ENCODE measurements around the gene TBC1D22A.

Gene TBC1D22A

GRCh38 chr22:46883092-46883910, 120.9 kb downstream of the TBC1D22A start:
- Histone ChIP-seq H4K8ac (ENCODE audit: low read depth, low read length) (no peak overlapping the region), H3K9ac (ENCODE audit: low read length) (no peak overlapping the region), H2BK15ac (replicated peaks; ENCODE audit: low read depth) (no peak overlapping the region), H3K56ac (ENCODE audit: low read length) (no peak overlapping the region), H3K4ac (ENCODE audit: low read depth, low read length) (no peak overlapping the region), H3K4me2 (ENCODE audit: low read length) (no peak overlapping the region), H2AK5ac (ENCODE audit: low read length) (no peak overlapping the region), H2BK5ac (ENCODE audit: low read length) (no peak overlapping the region), H3K27ac (ENCODE audit: low read depth, low read length) (no peak overlapping the region), H3K4me3 (ENCODE audit: low read length) (no peak overlapping the region), H4K5ac (ENCODE audit: low read length) (no peak overlapping the region), H3K18ac (ENCODE audit: low read length) (no peak overlapping the region), H3K23ac (ENCODE audit: low read length) (no peak overlapping the region), H2BK120ac (ENCODE audit: low read depth, low read length) (no peak overlapping the region), H3K79me2 (ENCODE audit: control insufficient read depth, insufficient read depth, low read length) (no peaks in the 10 kb centered on the region), H3K27me3 (ENCODE audit: insufficient read depth, low read length, poor library complexity) (no peaks in the 10 kb centered on the region), H3K4me1 (ENCODE audit: control insufficient read depth, low read depth, low read length) (no peaks in the 10 kb centered on the region), H3K36me3 (ENCODE audit: control insufficient read depth, insufficient read depth, low read length) (no peaks in the 10 kb centered on the region), H3K79me1 (ENCODE audit: low read length) (peaks cover 1% of the 10 kb centered on the region)
- DNase-seq = no peak
- WGBS (ENCODE audit: extremely low coverage, insufficient coverage, low lambda C conversion rate) = no CpG with 5 or more reads among the region's 12 CpGs

GRCh38 chr22:46884365-46884764, 121.9 kb downstream of the TBC1D22A start:
- H3K4me3 ChIP-seq (ENCODE audit: low read length) = no peak overlapping the region
- H3K4me1 ChIP-seq (ENCODE audit: control insufficient read depth, low read depth, low read length) = no peaks in the 10 kb centered on the region
- H3K27me3 ChIP-seq (ENCODE audit: insufficient read depth, low read length, poor library complexity) = no peaks in the 10 kb centered on the region
- no CpG with 5 or more reads among the region's 8 CpGs for WGBS (ENCODE audit: extremely low coverage, insufficient coverage, low lambda C conversion rate)
- no peak overlapping the region for H4K5ac ChIP-seq (ENCODE audit: low read length)
- H3K18ac ChIP-seq (ENCODE audit: low read length) = no peak overlapping the region
- no peak overlapping the region for H2BK5ac ChIP-seq (ENCODE audit: low read length)
- no peak overlapping the region for H2AK5ac ChIP-seq (ENCODE audit: low read length)
- no peak overlapping the region for H4K8ac ChIP-seq (ENCODE audit: low read depth, low read length)
- H3K27ac ChIP-seq (ENCODE audit: low read depth, low read length) = no peak overlapping the region
- no peak overlapping the region for H3K4ac ChIP-seq (ENCODE audit: low read depth, low read length)
- H2BK15ac ChIP-seq (replicated peaks; ENCODE audit: low read depth) = no peak overlapping the region
- peaks cover 1% of the 10 kb centered on the region for H3K79me1 ChIP-seq (ENCODE audit: low read length)
- no peak overlapping the region for H3K56ac ChIP-seq (ENCODE audit: low read length)
- H3K23ac ChIP-seq (ENCODE audit: low read length) = no peak overlapping the region
- H3K4me2 ChIP-seq (ENCODE audit: low read length) = no peak overlapping the region
- no peak overlapping the region for H2BK120ac ChIP-seq (ENCODE audit: low read depth, low read length)
- H3K9ac ChIP-seq (ENCODE audit: low read length) = no peak overlapping the region
- no peaks in the 10 kb centered on the region for H3K36me3 ChIP-seq (ENCODE audit: control insufficient read depth, insufficient read depth, low read length)
- no peaks in the 10 kb centered on the region for H3K79me2 ChIP-seq (ENCODE audit: control insufficient read depth, insufficient read depth, low read length)
- no peak for DNase-seq

DNA sequence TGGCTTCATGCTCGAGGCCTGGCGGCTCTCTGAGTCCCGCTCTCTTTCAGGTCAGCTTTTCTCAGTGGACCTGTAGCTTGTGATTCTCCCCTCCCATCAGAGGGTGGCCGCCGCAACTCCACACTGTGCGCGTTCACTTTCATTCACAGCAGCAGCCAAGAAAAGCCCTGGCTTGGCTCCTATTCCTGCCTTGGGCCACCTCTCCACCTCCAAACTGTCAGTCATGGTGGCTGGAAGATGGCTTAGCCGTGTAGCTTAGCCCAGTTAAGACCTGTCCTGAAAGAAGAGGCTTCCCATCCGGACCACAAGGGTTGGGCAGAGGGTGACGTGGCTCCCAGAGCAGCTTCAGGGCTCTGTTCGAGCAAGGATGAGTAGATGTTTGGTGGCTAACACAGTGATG, 125.5 kb downstream of the TBC1D22A start:
- Histone ChIP-seq H2BK120ac (ENCODE audit: low read depth, low read length) (no peak overlapping the region), H3K27ac (ENCODE audit: low read depth, low read length) (no peak overlapping the region), H3K23ac (ENCODE audit: low read length) (no peak overlapping the region), H3K4ac (ENCODE audit: low read depth, low read length) (no peak overlapping the region), H2AK5ac (ENCODE audit: low read length) (no peak overlapping the region), H4K8ac (ENCODE audit: low read depth, low read length) (no peak overlapping the region), H3K27me3 (ENCODE audit: insufficient read depth, low read length, poor library complexity) (no peaks in the 10 kb centered on the region), H2BK5ac (ENCODE audit: low read length) (no peak overlapping the region), H3K4me3 (ENCODE audit: low read length) (no peak overlapping the region), H3K4me1 (ENCODE audit: control insufficient read depth, low read depth, low read length) (no peaks in the 10 kb centered on the region), H3K18ac (ENCODE audit: low read length) (no peak overlapping the region), H3K9ac (ENCODE audit: low read length) (no peak overlapping the region), H4K5ac (ENCODE audit: low read length) (no peak overlapping the region), H3K56ac (ENCODE audit: low read length) (no peak overlapping the region), H3K36me3 (ENCODE audit: control insufficient read depth, insufficient read depth, low read length) (no peaks in the 10 kb centered on the region), H2BK15ac (replicated peaks; ENCODE audit: low read depth) (no peak overlapping the region), H3K79me1 (ENCODE audit: low read length) (peaks cover 1% of the 10 kb centered on the region), H3K4me2 (ENCODE audit: low read length) (no peak overlapping the region), H3K79me2 (ENCODE audit: control insufficient read depth, insufficient read depth, low read length) (no peaks in the 10 kb centered on the region)
- WGBS (ENCODE audit: extremely low coverage, insufficient coverage, low lambda C conversion rate) = no CpG with 5 or more reads among the region's 11 CpGs
- no peak for DNase-seq

- H3K9ac ChIP-seq (ENCODE audit: low read length) = no peak overlapping the region
- H2BK5ac ChIP-seq (ENCODE audit: low read length) = no peak overlapping the region
- H3K4ac ChIP-seq (ENCODE audit: low read depth, low read length) = no peak overlapping the region
- DNase-seq = no peak
- H3K4me1 ChIP-seq (ENCODE audit: control insufficient read depth, low read depth, low read length) = no peaks in the 10 kb centered on the region
- H3K23ac ChIP-seq (ENCODE audit: low read length) = no peak overlapping the region
- H3K56ac ChIP-seq (ENCODE audit: low read length) = no peak overlapping the region
- H2BK15ac ChIP-seq (replicated peaks; ENCODE audit: low read depth) = no peak overlapping the region
- H4K8ac ChIP-seq (ENCODE audit: low read depth, low read length) = no peak overlapping the region
- no peak overlapping the region for H3K18ac ChIP-seq (ENCODE audit: low read length)
- no peaks in the 10 kb centered on the region for H3K79me2 ChIP-seq (ENCODE audit: control insufficient read depth, insufficient read depth, low read length)
- no peak overlapping the region for H4K5ac ChIP-seq (ENCODE audit: low read length)
- no peaks in the 10 kb centered on the region for H3K79me1 ChIP-seq (ENCODE audit: low read length)
- no peak overlapping the region for H2BK120ac ChIP-seq (ENCODE audit: low read depth, low read length)
- H3K4me2 ChIP-seq (ENCODE audit: low read length) = no peak overlapping the region
- no peaks in the 10 kb centered on the region for H3K36me3 ChIP-seq (ENCODE audit: control insufficient read depth, insufficient read depth, low read length)
- H3K27me3 ChIP-seq (ENCODE audit: insufficient read depth, low read length, poor library complexity) = no peaks in the 10 kb centered on the region
- no peak overlapping the region for H3K4me3 ChIP-seq (ENCODE audit: low read length)
- H3K27ac ChIP-seq (ENCODE audit: low read depth, low read length) = no peak overlapping the region
- H2AK5ac ChIP-seq (ENCODE audit: low read length) = no peak overlapping the region
- no CpG with 5 or more reads among the region's 10 CpGs for whole genome bisulfite sequencing (ENCODE audit: extremely low coverage, insufficient coverage, low lambda C conversion rate)
Measured at GRCh38 chr22:46890819-46891218, 128.4 kb downstream of the TBC1D22A start.

DNA sequence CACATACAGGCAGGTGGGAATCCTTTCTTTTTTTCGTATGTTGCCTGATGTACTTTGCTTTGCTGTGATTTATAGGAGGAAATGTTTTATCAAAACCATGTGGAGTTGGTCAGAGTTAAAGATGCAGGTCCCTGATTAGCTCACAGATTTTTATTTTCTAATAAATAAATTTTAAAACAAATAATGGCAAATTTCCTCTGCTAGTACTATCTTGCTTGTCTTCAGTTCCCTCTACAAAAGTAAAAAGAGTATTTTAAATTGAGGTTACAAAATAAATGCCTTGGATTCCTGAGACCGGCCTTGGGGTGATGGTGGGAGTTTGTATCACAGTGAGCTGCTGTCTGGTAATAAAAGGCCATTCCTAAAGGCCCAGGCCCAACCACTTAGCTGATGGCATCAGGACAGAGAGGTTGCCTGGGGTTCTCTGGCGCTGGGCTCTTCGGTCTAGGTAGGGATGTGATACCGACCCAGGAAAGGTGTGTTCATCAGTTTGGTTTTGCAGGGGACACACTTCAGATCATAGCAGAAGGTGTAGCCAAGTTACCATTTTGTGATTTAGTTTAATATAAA, 129.0 kb downstream of the TBC1D22A start:
- H3K9ac ChIP-seq (ENCODE audit: low read length) = no peak overlapping the region
- H3K56ac ChIP-seq (ENCODE audit: low read length) = no peak overlapping the region
- H3K23ac ChIP-seq (ENCODE audit: low read length) = no peak overlapping the region
- no peak overlapping the region for H3K18ac ChIP-seq (ENCODE audit: low read length)
- H4K8ac ChIP-seq (ENCODE audit: low read depth, low read length) = no peak overlapping the region
- H3K79me1 ChIP-seq (ENCODE audit: low read length) = no peaks in the 10 kb centered on the region
- H3K27ac ChIP-seq (ENCODE audit: low read depth, low read length) = no peak overlapping the region
- no peak overlapping the region for H3K4me2 ChIP-seq (ENCODE audit: low read length)
- H2AK5ac ChIP-seq (ENCODE audit: low read length) = no peak overlapping the region
- no peaks in the 10 kb centered on the region for H3K27me3 ChIP-seq (ENCODE audit: insufficient read depth, low read length, poor library complexity)
- DNase-seq = no peak
- no peaks in the 10 kb centered on the region for H3K36me3 ChIP-seq (ENCODE audit: control insufficient read depth, insufficient read depth, low read length)
- H3K4me1 ChIP-seq (ENCODE audit: control insufficient read depth, low read depth, low read length) = no peaks in the 10 kb centered on the region
- no peak overlapping the region for H2BK15ac ChIP-seq (replicated peaks; ENCODE audit: low read depth)
- no peak overlapping the region for H4K5ac ChIP-seq (ENCODE audit: low read length)
- no peak overlapping the region for H3K4ac ChIP-seq (ENCODE audit: low read depth, low read length)
- H2BK5ac ChIP-seq (ENCODE audit: low read length) = no peak overlapping the region
- no CpG with 5 or more reads among the region's 5 CpGs for WGBS (ENCODE audit: extremely low coverage, insufficient coverage, low lambda C conversion rate)
- no peak overlapping the region for H3K4me3 ChIP-seq (ENCODE audit: low read length)
- H2BK120ac ChIP-seq (ENCODE audit: low read depth, low read length) = no peak overlapping the region
- no peaks in the 10 kb centered on the region for H3K79me2 ChIP-seq (ENCODE audit: control insufficient read depth, insufficient read depth, low read length)

Data from mesendoderm (in vitro differentiated cells).